Fibroblast of lung (primary cell): ENCODE data around the gene AGBL1. TPM values are rescaled to one million over a fixed set of nuclear protein-coding genes. Genes with fewer than 3 reads are reported as not detected.

Source experiments
- DNase-seq, 2 donors: peaks; one replicate each; pipeline versions ENCODE4 v3.0.0 to v3.0.0-alpha.2; 2010; ENCODE audit warnings: low read depth in 2 of 2
- H2AFZ ChIP-seq: 2 replicates; pipeline ENCODE4 v1.5.1; 2012; ENCODE audit warnings: low read length, control low read depth, inconsistent platforms
- H3K27ac ChIP-seq: 2 replicates; pipeline ENCODE4 v1.5.1; 2011; ENCODE audit warnings: low read length, control low read depth; ENCODE audit not compliant: insufficient read depth
- H3K27me3 ChIP-seq: 2 replicates; pipeline ENCODE4 v1.5.1; 2011; ENCODE audit warnings: mild to moderate bottlenecking, low read length; ENCODE audit not compliant: control insufficient read depth, insufficient read depth
- H3K36me3 ChIP-seq: 2 replicates; pipeline ENCODE4 v1.5.1; 2011; ENCODE audit warnings: low read length; ENCODE audit not compliant: control insufficient read depth, insufficient read depth
- H3K4me1 ChIP-seq: 2 replicates; pipeline ENCODE4 v1.5.1; 2011; ENCODE audit warnings: low read length; ENCODE audit not compliant: control insufficient read depth, insufficient read depth; ENCODE audit errors: extremely low read depth
- H3K4me2 ChIP-seq: 2 replicates; pipeline ENCODE4 v1.5.1; 2011; ENCODE audit warnings: low read length, control low read depth; ENCODE audit not compliant: insufficient read depth; ENCODE audit errors: extremely low read depth
- H3K4me3 ChIP-seq, 4 experiments: fragments of 200-600 bp in 1 of 4; sonication (generic) in 1 of 4; replicated peaks in 1 of 4; 2 replicates each; pipeline ENCODE4 v1.5.1; 2011 to 2016; ENCODE audit warnings: low read length in 4 of 4, low read depth in 3 of 4, mild to moderate bottlenecking in 3 of 4, control low read depth in 2 of 4, inconsistent platforms in 1 of 4, mixed read lengths in 1 of 4; ENCODE audit not compliant: insufficient read depth in 1 of 4; ENCODE audit errors: control extremely low read depth in 1 of 4
- H3K79me2 ChIP-seq: 2 replicates; pipeline ENCODE4 v1.5.1; 2012; ENCODE audit warnings: mild to moderate bottlenecking, low read length, inconsistent platforms; ENCODE audit not compliant: control insufficient read depth, insufficient read depth
- H3K9ac ChIP-seq: 2 replicates; pipeline ENCODE4 v1.5.1; 2011; ENCODE audit warnings: mild to moderate bottlenecking, low read length, control low read depth; ENCODE audit not compliant: insufficient read depth
- H3K9me3 ChIP-seq: 2 replicates; pipeline ENCODE4 v1.5.1; 2012; ENCODE audit warnings: low read depth, low read length; ENCODE audit not compliant: control insufficient read depth, insufficient read depth
- H4K20me1 ChIP-seq: 2 replicates; pipeline ENCODE4 v1.5.1; 2011; ENCODE audit warnings: low read length; ENCODE audit not compliant: control insufficient read depth, insufficient read depth; ENCODE audit errors: extremely low read depth
- EZH2 ChIP-seq: IDR thresholded peaks from 2 replicates; pipeline ENCODE4 v1.5.1; 2012; ENCODE audit warnings: low read length, control low read depth, mild to moderate bottlenecking; ENCODE audit errors: missing control alignments
- polyA plus RNA-seq, 2 donors: library from polyadenylated mRNA; depleted of rRNA in 1 of 2; stranded (reverse) in 1 of 2; unstranded in 1 of 2; fragments of >200 nt; gene quantifications; 2 replicates each; pipeline ENCODE4 v1.2.1, GENCODE V29; 2011 to 2012; ENCODE audit warnings: missing spikeins in 1 of 2
- total RNA-seq: library from RNA; depleted of rRNA; stranded (reverse); fragments of >200 nt; gene quantifications from 2 replicates; pipeline ENCODE4 v1.2.1, GENCODE V29; 2014
- TF ChIP-seq, protein P1 (sequence below), 2 donors: IDR thresholded peaks in 1 of 2; conservative IDR thresholded peaks in 1 of 2; 1 replicate in 1 of 2; 2 replicates in 1 of 2; pipeline ENCODE4 v1.5.1; 2011 to 2012; ENCODE audit warnings: low read length in 2 of 2, control low read depth in 1 of 2, inconsistent platforms in 1 of 2, low read depth in 1 of 2, mild to moderate bottlenecking in 1 of 2

Gene AGBL1
- total and polyA plus RNA-seq, 2 donors (not counting 1 experiment from before 2014, with no cell fraction given), result not detected

GRCh38 chr15:86136861-86137260 is 57.2 kb downstream of the AGBL1 start:
- Histone ChIP-seq H3K4me3 (no peak overlapping the region), H3K9ac (no peak overlapping the region), H3K9me3 (no peaks in the 10 kb centered on the region), H3K79me2 (no peaks in the 10 kb centered on the region), H3K36me3 (no peaks in the 10 kb centered on the region), H2AFZ (no peak overlapping the region), H3K27ac (no peak overlapping the region), H3K4me2 (no peak overlapping the region), H4K20me1 (no peaks in the 10 kb centered on the region), H3K27me3 (no peaks in the 10 kb centered on the region), H3K4me1 (no peaks in the 10 kb centered on the region)
- TF ChIP-seq, protein P1, sequence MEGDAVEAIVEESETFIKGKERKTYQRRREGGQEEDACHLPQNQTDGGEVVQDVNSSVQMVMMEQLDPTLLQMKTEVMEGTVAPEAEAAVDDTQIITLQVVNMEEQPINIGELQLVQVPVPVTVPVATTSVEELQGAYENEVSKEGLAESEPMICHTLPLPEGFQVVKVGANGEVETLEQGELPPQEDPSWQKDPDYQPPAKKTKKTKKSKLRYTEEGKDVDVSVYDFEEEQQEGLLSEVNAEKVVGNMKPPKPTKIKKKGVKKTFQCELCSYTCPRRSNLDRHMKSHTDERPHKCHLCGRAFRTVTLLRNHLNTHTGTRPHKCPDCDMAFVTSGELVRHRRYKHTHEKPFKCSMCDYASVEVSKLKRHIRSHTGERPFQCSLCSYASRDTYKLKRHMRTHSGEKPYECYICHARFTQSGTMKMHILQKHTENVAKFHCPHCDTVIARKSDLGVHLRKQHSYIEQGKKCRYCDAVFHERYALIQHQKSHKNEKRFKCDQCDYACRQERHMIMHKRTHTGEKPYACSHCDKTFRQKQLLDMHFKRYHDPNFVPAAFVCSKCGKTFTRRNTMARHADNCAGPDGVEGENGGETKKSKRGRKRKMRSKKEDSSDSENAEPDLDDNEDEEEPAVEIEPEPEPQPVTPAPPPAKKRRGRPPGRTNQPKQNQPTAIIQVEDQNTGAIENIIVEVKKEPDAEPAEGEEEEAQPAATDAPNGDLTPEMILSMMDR (conservative IDR thresholded peaks at IDR 0.05 in 1 of 2, IDR thresholded peaks at IDR 0.05 in 1 of 2; ENCODE audit: low read depth in 1 of 2, low read length in 2 of 2), result no peak
- TF ChIP-seq EZH2, result no peak
- no peak for DNase-seq

DNA sequence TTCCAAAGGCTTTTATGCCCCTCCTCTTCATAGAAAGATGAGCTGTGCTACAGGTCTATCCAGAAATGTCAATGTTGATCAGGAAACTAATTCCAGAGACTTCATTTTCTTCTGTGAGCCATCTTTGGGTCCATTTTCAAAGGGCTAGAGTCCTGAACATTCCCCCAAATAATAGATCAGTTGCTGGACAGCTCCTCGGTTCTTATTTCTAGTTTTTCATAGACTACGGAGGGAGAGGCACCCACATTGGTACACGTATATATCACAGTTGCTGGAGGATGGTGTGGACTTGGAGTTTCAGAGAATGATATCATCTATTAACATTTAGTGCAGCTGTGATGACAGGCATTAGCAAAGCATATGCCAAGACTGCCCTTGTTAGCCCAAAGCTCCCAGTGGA is 59.1 kb downstream of the AGBL1 start:
- no peaks in the 10 kb centered on the region for H3K27me3 ChIP-seq
- H3K27ac ChIP-seq, result no peak overlapping the region
- no peaks in the 10 kb centered on the region for H4K20me1 ChIP-seq
- H3K9me3 ChIP-seq, result no peaks in the 10 kb centered on the region
- no peak for TF ChIP-seq EZH2
- TF ChIP-seq, protein P1 (conservative IDR thresholded peaks at IDR 0.05 in 1 of 2, IDR thresholded peaks at IDR 0.05 in 1 of 2; ENCODE audit: low read depth in 1 of 2, low read length in 2 of 2), result no peak
- no peak overlapping the region for H3K4me3 ChIP-seq
- no peak overlapping the region for H2AFZ ChIP-seq
- no peak overlapping the region for H3K9ac ChIP-seq
- H3K4me1 ChIP-seq, result no peaks in the 10 kb centered on the region
- H3K36me3 ChIP-seq, result no peaks in the 10 kb centered on the region
- no peaks in the 10 kb centered on the region for H3K79me2 ChIP-seq
- no peak overlapping the region for H3K4me2 ChIP-seq
- no peak for DNase-seq

DNA sequence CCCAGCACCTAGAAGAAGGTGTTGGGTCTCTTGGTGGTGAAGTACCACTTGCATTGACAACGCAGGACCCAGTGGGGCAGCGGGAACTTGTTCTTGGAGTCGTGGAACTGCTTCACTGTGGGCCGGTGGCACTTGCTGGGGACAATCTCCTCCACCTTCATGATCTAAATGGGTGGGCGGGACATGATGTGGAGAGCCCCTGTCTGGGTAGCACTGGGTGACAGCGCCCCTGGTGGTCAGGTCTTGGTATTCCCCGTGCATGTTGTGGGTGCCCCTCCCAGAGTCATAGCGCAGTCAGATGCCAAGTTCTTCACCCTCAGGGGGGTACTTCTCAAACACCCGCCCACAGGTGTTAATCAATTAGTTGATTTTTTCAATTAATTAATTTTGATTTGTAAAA is 60.2 kb downstream of the AGBL1 start:
- H4K20me1 ChIP-seq, result no peaks in the 10 kb centered on the region
- H3K27ac ChIP-seq, result no peak overlapping the region
- no peaks in the 10 kb centered on the region for H3K27me3 ChIP-seq
- no peak for DNase-seq
- no peaks in the 10 kb centered on the region for H3K9me3 ChIP-seq
- H3K79me2 ChIP-seq, result no peaks in the 10 kb centered on the region
- H3K9ac ChIP-seq, result no peak overlapping the region
- H3K36me3 ChIP-seq, result no peaks in the 10 kb centered on the region
- no peak overlapping the region for H2AFZ ChIP-seq
- no peaks in the 10 kb centered on the region for H3K4me1 ChIP-seq
- TF ChIP-seq, protein P1 (conservative IDR thresholded peaks at IDR 0.05 in 1 of 2, IDR thresholded peaks at IDR 0.05 in 1 of 2; ENCODE audit: low read depth in 1 of 2, low read length in 2 of 2), result no peak
- TF ChIP-seq EZH2, result no peak
- no peak overlapping the region for H3K4me3 ChIP-seq
- no peak overlapping the region for H3K4me2 ChIP-seq
